GM18507 (cell line): ENCODE results near the gene ORMDL1.
"Not testable (repeated sequence)": the region's sequence is repeated elsewhere in the genome, so short reads cannot be mapped to it uniquely, and the experiment has no call there.

Experiments
- DNase-seq: peaks from one replicate; pipeline ENCODE4 v3.0.0; 2011; ENCODE audit warnings: low read depth; ENCODE audit not compliant: insufficient read length; ENCODE audit errors: extremely low spot score
- FAIRE-seq: peaks from 2 replicates; lab custom pipeline; 2011; peaks lifted over from hg19 to GRCh38; lab: Jason Lieb, UNC

The ORMDL1 gene

GRCh38 chr2:189782221-189782671 lies 1.9 kb downstream of the ORMDL1 start:
- FAIRE-seq (no peak), DNase-seq (no peak)

- no peak for DNase-seq
- FAIRE-seq, result no peak
These were observed 11.9 kb downstream of the ORMDL1 start for GRCh38 chr2:189772212-189772611.

GRCh38 chr2:189770590-189771322 lies 13.4 kb downstream of the ORMDL1 start:
- FAIRE-seq, result no peak

GRCh38 chr2:189763908-189764661 lies 20.1 kb downstream of the ORMDL1 start:
- FAIRE-seq (peak; percentile 36), DNase-seq (no peak)

More at GRCh38 chr2:189770590-189771322, 13.4 kb downstream of the ORMDL1 start:
- DNase-seq, result no peak

GRCh38 chr2:189762551-189763298 lies 21.4 kb downstream of the ORMDL1 start, which contains the start of gene OSGEPL1:
Gene OSGEPL1 (minus strand): TSS chr2:189762792. CDS start chr2:189761640, 1,152 bp downstream.
- FAIRE-seq (peak; percentile 96), DNase-seq (peak; percentile 58)

- DNase-seq, result no peak
- no peak for FAIRE-seq
These were observed 21.9 kb downstream of the ORMDL1 start for GRCh38 chr2:189762229-189762550.

- DNase-seq, FAIRE-seq: not testable (repeated sequence)
These were observed 24.0 kb downstream of the ORMDL1 start for GRCh38 chr2:189760154-189760553.

- DNase-seq, result no peak
- no peak for FAIRE-seq
These were observed 27.7 kb downstream of the ORMDL1 start for GRCh38 chr2:189756311-189756952.

GRCh38 chr2:189751080-189751658 lies 33.0 kb downstream of the ORMDL1 start:
- peak; percentile 69 for FAIRE-seq
- no peak for DNase-seq

GRCh38 chr2:189729430-189729829 lies 54.7 kb downstream of the ORMDL1 start:
- FAIRE-seq, result no peak
- DNase-seq, result no peak

GRCh38 chr2:189726849-189727248 lies 57.3 kb downstream of the ORMDL1 start:
- no peak for FAIRE-seq
- DNase-seq, result no peak

- FAIRE-seq, result no peak
These were observed 57.9 kb downstream of the ORMDL1 start for GRCh38 chr2:189726271-189726670.

GRCh38 chr2:189723192-189723591 lies 60.9 kb downstream of the ORMDL1 start:
- no peak for FAIRE-seq
- DNase-seq, result no peak

More at GRCh38 chr2:189726271-189726670, 57.9 kb downstream of the ORMDL1 start:
- no peak for DNase-seq
